HG03025 (cell line): ENCODE data around the gene SPDYE11.
"Not testable (repeated sequence)": the region's sequence is repeated elsewhere in the genome, so short reads cannot be mapped to it uniquely, and the experiment has no call there.

Experiments
- ATAC-seq: cut with Tn5 transposase; IDR thresholded peaks from one replicate; pipeline ENCODE4 v1.9.1; 2021; ENCODE audit warnings: mild to moderate bottlenecking, moderate library complexity; ENCODE audit not compliant: unreplicated experiment, low FRiP score

SPDYE11 gene

GRCh38 chr7:73057811-73058210, at the start of gene SPDYE11:
TSS of gene SPDYE11 (minus strand) at chr7:73057911. CDS start at chr7:73056111, 1,800 bp downstream.
- not testable (repeated sequence) for ATAC-seq

- not testable (repeated sequence) for ATAC-seq
Observed at GRCh38 chr7:73085938-73086337, 28.2 kb upstream of the SPDYE11 start, which contains the start of gene SPDYE9. TSS of gene SPDYE9 (minus strand) at chr7:73086038. CDS start at chr7:73084238, 1,800 bp downstream.

- not testable (repeated sequence) for ATAC-seq
Observed at GRCh38 chr7:73029666-73030065, 28.0 kb downstream of the SPDYE11 start, which contains the start of gene SPDYE8. TSS of gene SPDYE8 (minus strand) at chr7:73029766. CDS start at chr7:73027966, 1,800 bp downstream.

GRCh38 chr7:73006491-73006890, 51.2 kb downstream of the SPDYE11 start:
- not testable (repeated sequence) for ATAC-seq

GRCh38 chr7:73005693-73006447, 51.8 kb downstream of the SPDYE11 start:
- peak; percentile 83 for ATAC-seq

- ATAC-seq = peak; percentile 86
Observed at GRCh38 chr7:73005356-73005692, 52.4 kb downstream of the SPDYE11 start.

GRCh38 chr7:72997887-72998468, 59.7 kb downstream of the SPDYE11 start:
- ATAC-seq = not testable (repeated sequence)
